Loucy (cell line): ENCODE measurements around the gene PID1.

Experiments
- H2AFZ ChIP-seq: fragments of 200-600 bp; sonication (generic); 2 replicates; pipeline ENCODE4 v1.6.0; 2016; ENCODE audit warnings: antibody characterized with exemption, mild to moderate bottlenecking, low read length, moderate library complexity
- H3F3A ChIP-seq: fragments of 200-600 bp; 2 replicates; pipeline ENCODE4 v1.6.0; 2016; ENCODE audit warnings: antibody characterized with exemption, low read depth, mild to moderate bottlenecking
- H3K27me3 ChIP-seq: fragments of 200-600 bp; sonication (generic); 2 replicates; pipeline ENCODE4 v1.6.1; 2014; ENCODE audit warnings: low read length, mild to moderate bottlenecking; ENCODE audit not compliant: insufficient read depth, poor library complexity, severe bottlenecking
- H3K36me3 ChIP-seq: fragments of 200-600 bp; sonication (generic); 2 replicates; pipeline ENCODE4 v1.6.1; 2016; ENCODE audit warnings: low read length; ENCODE audit not compliant: insufficient read depth
- H3K4me1 ChIP-seq: fragments of 200-600 bp; sonication (generic); 2 replicates; pipeline ENCODE4 v1.5.1; 2014; ENCODE audit warnings: low read length, mild to moderate bottlenecking; ENCODE audit not compliant: insufficient read depth, poor library complexity, severe bottlenecking
- H3K4me2 ChIP-seq: fragments of 200-600 bp; sonication (generic); 2 replicates; pipeline ENCODE4 v1.6.0; 2014; ENCODE audit warnings: antibody characterized with exemption, low read length, low read depth, mild to moderate bottlenecking; ENCODE audit not compliant: poor library complexity, severe bottlenecking
- H3K4me3 ChIP-seq: fragments of 200-600 bp; sonication (generic); 2 replicates; pipeline ENCODE4 v1.5.1; 2014; ENCODE audit warnings: low read length, mild to moderate bottlenecking, mixed read lengths; ENCODE audit not compliant: poor library complexity, severe bottlenecking
- H3K79me2 ChIP-seq: fragments of 200-600 bp; sonication (generic); 2 replicates; pipeline ENCODE4 v1.6.1; 2014; ENCODE audit warnings: low read length; ENCODE audit not compliant: insufficient read depth
- H3K9ac ChIP-seq: fragments of 200-600 bp; sonication (generic); 2 replicates; pipeline ENCODE4 v1.6.0; 2014; ENCODE audit warnings: mild to moderate bottlenecking, low read depth, low read length, moderate library complexity; ENCODE audit not compliant: poor library complexity, severe bottlenecking
- H3K9me2 ChIP-seq: fragments of 200-600 bp; sonication (generic); replicated peaks from 2 replicates; pipeline ENCODE4 v1.6.1; 2016; ENCODE audit warnings: low read depth, low read length, mixed read lengths
- H3K9me3 ChIP-seq: fragments of 200-600 bp; sonication (generic); 2 replicates; pipeline ENCODE4 v1.6.1; 2014; ENCODE audit warnings: mild to moderate bottlenecking, antibody characterized with exemption, low read length, low read depth; ENCODE audit not compliant: insufficient read depth
- H4K20me1 ChIP-seq: fragments of 200-600 bp; sonication (generic); 2 replicates; pipeline ENCODE4 v1.6.0; 2014; ENCODE audit warnings: antibody characterized with exemption, low read length, mild to moderate bottlenecking; ENCODE audit not compliant: insufficient read depth, poor library complexity, severe bottlenecking
- CTCF ChIP-seq: fragments of 200-600 bp; sonication (generic); conservative IDR thresholded peaks from 2 replicates; pipeline ENCODE4 v1.5.1; 2014; ENCODE audit warnings: mild to moderate bottlenecking, antibody characterized with exemption, low read length
- EZH2phosphoT487 ChIP-seq: fragments of 200-600 bp; IDR thresholded peaks from 2 replicates; pipeline ENCODE4 v1.6.1; 2018; ENCODE audit warnings: antibody characterized with exemption, mild to moderate bottlenecking, moderate library complexity, borderline replicate concordance

The PID1 gene

GRCh38 chr2:229181641-229182040 lies 89.4 kb downstream of the PID1 start:
- no peaks in the 10 kb centered on the region for H3K27me3 ChIP-seq
- no peaks in the 10 kb centered on the region for H3K79me2 ChIP-seq
- H3K4me3 ChIP-seq, result no peak overlapping the region
- no peak overlapping the region for H2AFZ ChIP-seq
- no peaks in the 10 kb centered on the region for H3K4me1 ChIP-seq
- no peaks in the 10 kb centered on the region for H4K20me1 ChIP-seq
- H3K9me3 ChIP-seq, result no peaks in the 10 kb centered on the region
- no peaks in the 10 kb centered on the region for H3K36me3 ChIP-seq
- no peak overlapping the region for H3K4me2 ChIP-seq
- TF ChIP-seq CTCF (no peak), EZH2phosphoT487 (no peak)
- no peaks in the 10 kb centered on the region for H3F3A ChIP-seq
- no peaks in the 10 kb centered on the region for H3K9me2 ChIP-seq
- no peak overlapping the region for H3K9ac ChIP-seq

DNA sequence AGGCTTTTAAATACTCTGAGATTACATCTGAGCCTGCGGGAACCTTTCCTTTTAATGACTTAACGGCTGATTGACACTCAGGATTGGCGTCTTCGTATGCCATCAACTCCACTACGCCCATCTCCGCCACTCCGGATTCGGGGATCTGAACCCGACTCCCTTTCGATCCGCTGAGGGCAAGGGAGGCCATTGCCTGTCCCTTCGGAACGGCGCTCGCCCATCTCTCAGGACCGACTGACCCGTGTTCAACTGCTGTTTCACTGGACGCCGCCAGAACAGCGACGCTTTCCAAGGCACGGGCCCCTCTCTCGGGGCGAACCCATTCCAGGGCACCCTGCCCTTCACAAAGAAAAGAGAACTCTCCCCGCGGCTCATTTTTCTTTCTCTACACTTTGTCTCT lies 90.4 kb downstream of the PID1 start:
- no peaks in the 10 kb centered on the region for H3F3A ChIP-seq
- H3K36me3 ChIP-seq, result no peaks in the 10 kb centered on the region
- no peak overlapping the region for H3K4me2 ChIP-seq
- no peak overlapping the region for H2AFZ ChIP-seq
- no peaks in the 10 kb centered on the region for H3K9me3 ChIP-seq
- H3K9me2 ChIP-seq, result no peaks in the 10 kb centered on the region
- H3K27me3 ChIP-seq, result no peaks in the 10 kb centered on the region
- H3K79me2 ChIP-seq, result no peaks in the 10 kb centered on the region
- no peaks in the 10 kb centered on the region for H3K4me1 ChIP-seq
- H3K4me3 ChIP-seq, result no peak overlapping the region
- no peaks in the 10 kb centered on the region for H4K20me1 ChIP-seq
- no peak for TF ChIP-seq EZH2phosphoT487
- TF ChIP-seq CTCF, result no peak
- H3K9ac ChIP-seq, result no peak overlapping the region

GRCh38 chr2:229179628-229180027 lies 91.5 kb downstream of the PID1 start:
- Histone ChIP-seq H3K79me2 (no peaks in the 10 kb centered on the region), H4K20me1 (no peaks in the 10 kb centered on the region), H3K4me2 (no peak overlapping the region), H3K36me3 (no peaks in the 10 kb centered on the region), H3K9me3 (no peaks in the 10 kb centered on the region), H3K27me3 (no peaks in the 10 kb centered on the region), H3K9me2 (no peaks in the 10 kb centered on the region), H3K4me3 (no peak overlapping the region), H2AFZ (no peak overlapping the region), H3K9ac (no peak overlapping the region), H3K4me1 (no peaks in the 10 kb centered on the region), H3F3A (no peaks in the 10 kb centered on the region)
- no peak for TF ChIP-seq EZH2phosphoT487
- TF ChIP-seq CTCF, result no peak
